Activated CD4-positive, alpha-beta T cell treated with anti-CD3 and anti-CD28 coated beads, Interleukin-2, Interleukin-6, amounts not matched to agents 100 ng/mL and 50 ng/mL, durations not matched to agents 16 hours and 8 hours (primary cell): ENCODE measurements around the gene SHISAL2A.

Experiments used
- DNase-seq: peaks from one replicate; pipeline ENCODE4 v3.0.0-alpha.2; 2020

Gene SHISAL2A

GRCh38 chr1:52623812-52624211, 9.2 kb upstream of the SHISAL2A start:
- no peak for DNase-seq

GRCh38 chr1:52627028-52627427, 5.9 kb upstream of the SHISAL2A start:
- no peak for DNase-seq

GRCh38 chr1:52628614-52629324, 4.2 kb upstream of the SHISAL2A start:
- no peak for DNase-seq

DNA sequence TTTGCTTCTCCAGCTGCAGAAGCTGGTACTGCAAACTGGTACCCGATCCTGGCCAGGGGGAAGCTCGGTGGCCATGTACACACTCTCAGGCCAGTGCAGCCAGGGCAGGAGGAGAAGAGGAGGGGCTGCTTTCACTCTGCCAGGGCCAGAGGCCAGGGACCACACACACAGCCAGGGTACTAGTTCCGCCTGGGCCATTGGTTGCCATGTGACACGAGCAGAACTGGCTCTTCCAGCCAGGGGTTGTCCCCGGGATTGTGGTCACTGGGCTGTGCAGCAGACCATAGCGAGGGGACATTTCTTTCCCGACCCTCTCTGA, 3.7 kb upstream of the SHISAL2A start:
- no peak for DNase-seq

- no peak for DNase-seq
These were observed 3.3 kb upstream of the SHISAL2A start for GRCh38 chr1:52629667-52630066.

GRCh38 chr1:52631759-52632331, 1.1 kb upstream of the SHISAL2A start:
- no peak for DNase-seq

GRCh38 chr1:52633291-52633754, 355 bp downstream of the SHISAL2A start:
- DNase-seq: peak; percentile 31

- DNase-seq: peak; percentile 34
These were observed 1.1 kb downstream of the SHISAL2A start for GRCh38 chr1:52634111-52634510.

GRCh38 chr1:52635321-52636089, 2.5 kb downstream of the SHISAL2A start:
- DNase-seq: peak; percentile 18

DNA sequence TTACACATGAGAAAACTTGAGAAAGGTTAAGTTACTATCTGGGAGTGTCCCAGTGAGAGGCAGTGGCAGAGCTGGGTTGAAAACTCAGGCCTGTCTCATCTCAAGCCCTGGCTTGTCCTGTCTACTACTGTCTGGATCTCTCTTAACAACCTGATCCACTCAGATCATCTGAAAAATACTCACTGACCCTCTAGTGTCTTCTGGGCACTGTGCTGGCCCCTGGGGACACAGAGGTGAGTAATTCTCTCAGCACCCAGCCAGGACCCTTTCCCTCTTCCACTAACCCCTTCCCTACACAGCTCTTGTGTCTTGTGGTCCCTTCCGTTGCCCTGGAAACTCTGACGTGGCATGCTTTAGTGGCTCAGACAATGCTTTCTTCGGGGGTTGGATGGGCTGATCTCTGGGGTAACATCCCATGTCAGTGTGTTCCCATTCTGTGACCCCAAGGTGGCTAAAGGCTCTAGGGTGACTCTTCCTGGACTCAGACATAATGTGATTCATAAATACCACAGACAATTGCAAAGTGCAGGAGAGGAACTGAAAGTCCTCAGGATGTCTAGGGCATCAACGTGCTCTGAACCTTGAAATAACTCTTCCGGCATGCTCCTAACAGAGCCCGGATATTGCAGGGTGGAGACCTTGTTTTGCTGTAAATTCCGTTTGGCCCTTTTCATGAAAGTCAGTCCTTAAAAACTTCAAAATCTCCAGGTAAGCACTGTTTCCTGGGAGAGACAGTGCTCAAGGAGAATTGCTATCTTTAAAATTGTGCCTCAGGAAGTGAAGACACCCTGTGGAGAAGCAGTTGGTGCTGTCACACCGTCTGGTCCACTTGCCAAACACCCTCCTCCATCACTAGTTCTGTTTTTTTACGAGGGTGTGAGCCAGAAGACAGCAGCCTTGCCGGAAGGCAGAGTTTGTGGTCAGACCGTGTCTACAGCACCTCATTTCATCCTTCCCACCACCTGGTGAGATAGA, 4.0 kb downstream of the SHISAL2A start:
- DNase-seq: peak; percentile 69

- DNase-seq: no peak
These were observed 5.0 kb downstream of the SHISAL2A start for GRCh38 chr1:52637946-52638345.

DNA sequence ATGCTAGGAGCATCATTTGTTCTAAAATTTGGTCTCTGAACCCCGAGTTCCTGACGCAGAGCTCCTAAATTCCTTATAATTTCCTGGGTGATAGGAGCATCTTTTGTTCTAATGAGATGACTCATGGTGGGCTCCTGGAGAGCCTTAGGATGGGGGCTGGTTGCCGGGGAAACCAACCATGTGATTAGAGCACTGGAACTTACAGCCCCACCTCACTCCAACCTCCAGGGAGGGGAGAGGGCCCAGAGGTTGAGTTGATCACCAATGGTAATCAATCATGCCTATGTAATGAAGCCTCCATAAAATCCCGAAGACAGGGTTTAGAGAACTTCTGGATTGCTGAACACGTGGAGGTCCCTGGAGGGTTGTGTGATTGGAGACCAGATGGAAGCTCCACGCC, 7.7 kb downstream of the SHISAL2A start:
- DNase-seq: no peak

- no peak for DNase-seq
These were observed 8.3 kb downstream of the SHISAL2A start for GRCh38 chr1:52641307-52641706.

DNA sequence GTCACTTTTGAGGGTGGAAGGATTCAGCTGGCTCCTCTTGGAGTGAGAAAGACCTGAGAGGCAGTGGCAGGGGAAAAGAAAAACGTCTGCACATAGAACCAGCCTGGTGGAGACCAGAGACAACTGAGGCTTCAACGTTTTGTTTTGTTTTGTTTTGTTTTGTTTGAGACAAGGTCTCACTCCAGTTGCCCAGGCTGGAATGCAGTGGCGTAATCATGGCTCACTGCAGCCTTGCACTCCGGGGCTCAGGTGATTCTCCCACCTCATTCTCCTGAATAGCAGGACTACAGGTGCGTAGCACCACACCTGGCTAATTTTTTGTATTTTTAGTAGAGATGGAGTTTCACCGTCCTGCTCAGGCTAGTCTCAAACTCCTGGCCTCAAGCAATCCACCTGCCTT, 12.3 kb downstream of the SHISAL2A start:
- no peak for DNase-seq

DNA sequence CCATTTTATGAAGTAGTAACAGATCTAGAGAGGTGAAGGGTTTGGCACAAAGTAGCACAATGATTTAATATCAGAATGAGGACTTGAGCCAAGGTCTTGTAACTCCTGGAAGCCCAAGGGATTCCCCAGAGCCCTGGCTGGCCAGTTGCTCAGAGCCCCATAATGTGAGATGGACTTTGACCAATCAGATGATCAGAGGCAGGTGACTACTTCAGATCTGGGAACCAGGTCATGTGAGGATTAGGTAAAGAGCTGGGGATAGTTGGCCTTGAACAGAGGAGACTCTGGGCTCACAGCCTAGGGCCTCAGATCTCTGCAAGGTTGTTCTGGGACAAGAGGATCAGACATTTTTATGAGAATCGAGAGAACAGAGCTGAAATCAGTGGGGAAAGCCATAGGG, 18.9 kb downstream of the SHISAL2A start:
- no peak for DNase-seq

DNA sequence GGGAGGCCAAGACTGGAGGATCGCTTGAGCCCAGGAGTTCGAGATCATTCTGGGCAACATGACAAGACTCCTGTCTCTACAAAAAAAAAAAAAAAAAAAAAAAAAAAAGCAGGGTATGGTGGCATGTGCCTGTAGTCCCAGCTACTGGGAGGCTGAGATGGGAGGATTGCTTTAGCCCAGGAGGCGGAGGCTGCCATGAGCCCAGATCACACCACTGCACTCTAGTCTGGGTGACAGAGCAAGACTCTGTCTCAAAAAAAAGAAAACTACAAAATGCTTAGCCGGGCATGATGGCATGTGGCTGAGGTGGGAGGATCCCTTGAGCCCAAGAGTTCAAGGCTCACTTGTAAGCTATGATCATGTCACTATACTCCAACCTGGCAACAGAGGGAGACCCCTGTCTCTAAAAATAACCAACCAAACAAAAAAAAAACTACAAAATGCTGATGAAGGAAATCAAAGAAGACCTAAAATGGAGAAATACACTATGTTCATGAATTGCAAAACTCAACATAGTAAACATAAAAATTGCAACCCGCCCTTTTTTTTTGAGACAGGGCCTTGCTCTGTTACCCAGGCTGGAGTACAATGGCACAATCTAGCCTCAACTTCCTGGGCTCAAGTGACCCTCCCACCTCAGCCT, 20.4 kb downstream of the SHISAL2A start:
- DNase-seq: no peak

DNA sequence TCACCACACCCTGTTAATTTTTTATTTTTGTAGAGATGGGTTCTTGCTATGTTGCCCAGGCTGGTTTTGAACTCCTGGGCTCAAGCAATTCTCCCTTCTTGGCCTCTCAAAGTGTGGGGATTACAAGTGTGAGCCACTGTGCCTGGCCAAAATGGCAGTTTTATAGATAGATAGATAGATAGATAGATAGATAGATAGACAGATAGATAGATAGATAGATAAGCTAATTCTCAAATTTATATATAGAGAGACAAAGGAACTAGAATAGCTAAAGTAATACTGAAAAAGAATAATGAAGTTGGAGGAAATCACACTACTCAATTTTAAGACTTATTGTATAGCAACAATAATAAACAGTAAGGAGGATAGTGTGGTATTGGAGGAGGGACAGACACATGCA, 21.1 kb downstream of the SHISAL2A start:
- no peak for DNase-seq

GRCh38 chr1:52657702-52658101, 24.7 kb downstream of the SHISAL2A start:
- no peak for DNase-seq

GRCh38 chr1:52658795-52659194, 25.8 kb downstream of the SHISAL2A start:
- DNase-seq: peak; percentile 38

- DNase-seq: peak; percentile 71
These were observed 26.4 kb downstream of the SHISAL2A start for GRCh38 chr1:52659356-52659755.

DNA sequence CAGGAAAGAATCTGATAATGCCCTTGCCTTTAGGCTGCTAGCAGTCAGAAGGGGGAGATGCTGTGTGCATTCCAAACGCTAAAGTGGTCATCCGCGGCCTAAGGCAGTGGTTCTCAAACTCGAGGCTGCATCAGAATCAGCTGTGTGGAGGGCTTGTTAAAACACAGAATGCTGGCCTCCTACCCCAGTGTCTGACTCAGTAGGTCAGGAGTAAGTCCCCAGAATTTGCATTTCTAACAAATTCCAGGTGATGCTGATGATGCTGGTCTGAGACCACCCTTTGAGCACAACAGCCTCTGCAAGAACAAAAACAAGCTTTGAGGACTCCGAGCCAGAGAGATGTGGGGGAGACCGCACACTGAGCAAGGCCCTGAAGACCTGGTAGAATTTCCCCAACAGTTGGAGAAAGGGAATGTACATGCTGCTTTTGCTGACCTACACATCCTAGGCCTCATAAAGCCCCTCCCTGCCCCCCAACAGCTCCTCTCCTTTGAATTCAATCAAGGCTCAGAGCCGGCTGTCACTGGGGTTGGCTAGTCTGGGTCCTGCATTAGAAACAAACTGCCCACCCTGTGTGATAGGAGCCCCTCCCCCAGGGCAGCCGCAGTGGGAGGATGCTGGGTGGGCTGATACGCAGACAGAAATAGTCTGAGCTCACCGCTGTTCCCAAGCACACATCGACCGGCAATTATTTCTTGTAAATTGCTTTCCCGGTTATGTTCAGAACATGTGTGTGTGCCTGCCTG, 27.1 kb downstream of the SHISAL2A start:
- no peak for DNase-seq

GRCh38 chr1:52660807-52661206, 27.8 kb downstream of the SHISAL2A start:
- no peak for DNase-seq
